Fibroblast of gingiva (primary cell): ENCODE results near the gene AMPD1.
A peak's percentile ranks its signal among the peaks of the same experiment; 100 is the strongest.

ENCODE experiments used
- DNase-seq: peaks from one replicate; pipeline ENCODE4 v3.0.0-alpha.2; 2011; ENCODE audit warnings: low read depth

The AMPD1 gene

DNA sequence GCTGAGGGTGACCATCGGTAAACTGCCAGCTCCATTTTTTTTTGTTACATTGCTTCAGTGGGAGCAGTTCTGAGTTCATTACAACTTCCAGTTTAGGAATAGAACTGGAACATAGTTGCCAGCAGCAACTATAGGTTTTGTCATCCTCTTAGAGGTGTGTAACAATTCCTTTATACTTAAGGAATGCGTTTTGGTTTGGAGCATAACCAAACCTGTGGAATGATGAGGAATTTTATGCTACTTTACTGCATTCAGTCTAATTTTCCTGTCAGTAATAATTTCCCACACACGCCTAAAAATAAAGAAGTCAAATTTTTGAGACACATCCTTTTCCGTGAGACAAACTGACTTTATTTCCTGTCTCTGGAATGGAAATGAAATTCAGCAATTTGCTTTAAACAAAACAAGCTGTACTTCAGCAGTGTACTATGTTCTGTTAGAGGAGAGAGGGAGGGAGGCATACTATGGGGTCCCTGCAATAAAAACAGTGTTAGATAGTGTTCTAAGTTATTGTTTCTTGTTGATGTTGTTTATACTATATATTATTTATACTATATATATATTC is 4.8 kb upstream of the AMPD1 start:
- no peak for DNase-seq

DNA sequence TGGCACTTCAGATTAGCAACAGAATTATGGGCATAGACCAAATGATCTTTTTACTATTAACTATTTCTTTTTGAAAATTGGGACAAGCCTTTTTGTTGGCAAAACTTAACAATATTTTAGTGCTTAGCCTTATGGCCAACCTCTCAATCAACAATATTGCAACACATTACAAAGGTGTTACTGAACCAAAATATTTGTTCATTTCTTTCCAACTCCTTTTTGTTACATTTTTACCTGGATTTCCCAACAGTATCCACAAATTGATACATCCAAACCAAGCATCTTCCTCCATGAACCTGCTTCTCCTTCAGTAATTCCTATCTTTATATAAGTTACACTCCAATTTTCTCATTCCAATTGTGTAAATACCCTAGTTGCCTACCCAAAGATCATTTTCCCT is 1.5 kb upstream of the AMPD1 start:
- DNase-seq = no peak

DNA sequence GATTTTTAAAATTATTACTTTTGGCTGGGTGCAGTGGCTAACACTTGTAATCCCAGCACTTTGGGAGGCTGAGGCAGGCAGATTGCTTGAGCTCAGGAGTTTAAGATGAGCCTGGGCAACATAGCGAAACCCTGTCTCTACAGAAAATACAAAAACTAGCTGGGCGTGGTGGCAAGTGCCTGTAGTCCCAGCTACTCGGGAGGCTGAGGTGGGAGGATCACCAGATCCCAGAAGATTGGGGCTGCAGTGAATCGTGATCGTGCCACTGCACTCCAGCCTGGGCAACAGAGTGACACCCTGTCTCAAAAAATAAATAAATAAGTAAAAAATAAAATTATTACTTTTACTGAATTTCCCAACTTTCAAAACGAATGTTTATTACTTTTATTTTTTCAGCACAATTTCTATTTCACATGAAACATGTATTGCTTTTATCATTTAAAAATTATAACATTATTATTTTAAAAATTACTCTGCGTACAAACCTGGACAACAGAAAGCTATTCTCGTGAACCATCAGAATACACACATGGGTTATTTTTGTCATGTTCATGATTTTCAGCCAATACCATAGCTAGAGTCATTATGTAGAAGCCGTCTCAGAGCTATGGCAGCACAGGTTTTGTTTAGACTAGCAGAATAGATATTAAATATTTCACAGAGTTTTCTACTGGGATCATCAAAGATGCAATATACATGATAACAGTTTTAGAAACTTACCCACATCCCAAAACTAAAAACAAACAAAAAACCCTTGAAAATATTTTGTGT is 621 bp downstream of the AMPD1 start:
- no peak for DNase-seq

- no peak for DNase-seq
These were observed 2.4 kb downstream of the AMPD1 start for GRCh38 chr1:114692947-114693346.

DNA sequence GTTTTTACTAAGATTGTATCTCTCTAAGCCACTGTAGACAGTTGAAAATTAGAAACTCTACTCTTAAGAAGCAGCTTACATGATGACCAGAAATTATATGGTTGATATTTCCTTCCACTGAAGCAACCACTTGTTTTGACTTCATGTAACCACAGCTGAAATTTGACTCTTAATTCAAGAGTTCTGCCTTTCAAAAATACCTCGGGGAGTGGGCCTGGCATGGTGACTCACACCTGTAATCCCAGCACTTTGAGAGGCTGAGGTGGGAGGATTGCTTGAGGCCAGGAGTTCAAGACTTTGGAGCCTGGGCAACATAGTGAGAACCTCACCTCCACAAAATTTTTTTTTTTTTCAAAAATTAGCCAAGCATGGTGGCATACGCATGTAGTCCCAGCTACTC is 4.3 kb downstream of the AMPD1 start:
- no peak for DNase-seq

DNA sequence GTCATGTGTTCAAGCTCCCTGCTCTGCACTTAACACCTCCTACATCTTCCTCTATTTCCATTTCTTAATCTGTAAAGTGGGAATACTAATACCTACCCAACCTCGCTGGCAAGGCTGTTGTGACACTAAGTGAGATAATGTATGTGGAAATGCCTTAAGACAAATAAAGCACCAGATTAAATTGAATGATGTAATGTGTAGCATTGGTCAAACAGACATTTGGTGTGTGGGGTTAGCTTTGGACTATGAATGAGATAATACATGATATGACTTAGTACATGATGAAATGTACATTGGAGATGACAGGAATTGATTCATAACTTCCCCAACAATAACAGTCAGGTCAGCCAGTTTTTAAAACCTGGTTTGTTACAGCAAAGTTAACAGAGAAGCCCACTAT is 5.2 kb downstream of the AMPD1 start:
- DNase-seq = no peak

- DNase-seq = no peak
These were observed 6.8 kb downstream of the AMPD1 start for GRCh38 chr1:114688526-114688925.

DNA sequence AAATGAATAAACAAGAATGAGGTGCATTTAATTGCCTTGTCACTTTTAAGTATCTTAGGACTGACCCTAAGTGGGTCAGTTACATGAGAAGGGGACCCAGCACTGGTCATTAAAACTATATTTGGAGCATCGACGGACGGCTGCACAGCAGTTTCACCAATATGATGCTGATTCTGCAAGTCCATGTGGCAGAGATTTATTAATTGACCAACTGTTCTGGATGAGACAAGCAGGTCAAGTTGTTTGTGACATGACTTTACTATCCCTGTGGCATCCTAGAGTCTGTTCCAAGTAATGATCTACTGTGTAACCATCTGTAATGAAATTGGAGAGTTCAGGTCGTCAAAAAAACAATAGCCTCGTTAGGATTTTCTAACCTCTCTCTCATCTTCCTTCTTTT is 9.5 kb downstream of the AMPD1 start:
- no peak for DNase-seq

DNA sequence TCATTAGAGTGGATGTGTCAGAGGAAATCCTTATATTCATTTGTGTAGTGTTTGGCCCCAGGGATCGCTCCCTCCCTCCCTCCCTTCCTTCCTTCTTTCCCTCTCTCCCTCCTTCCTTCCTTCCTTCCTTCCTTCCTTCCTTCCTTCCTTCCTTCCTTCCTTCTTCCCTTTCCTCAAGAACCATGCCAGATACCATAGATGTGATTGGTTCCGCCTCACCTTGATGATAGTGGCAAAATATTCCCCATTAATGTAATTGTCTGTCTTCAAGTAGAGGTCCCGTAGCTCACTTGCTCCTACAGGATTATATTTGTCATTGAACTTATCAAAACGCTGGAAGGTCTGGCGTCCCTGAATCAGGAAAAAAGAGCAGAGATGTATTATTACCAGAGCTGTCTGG is 17.7 kb downstream of the AMPD1 start:
- DNase-seq = no peak

DNA sequence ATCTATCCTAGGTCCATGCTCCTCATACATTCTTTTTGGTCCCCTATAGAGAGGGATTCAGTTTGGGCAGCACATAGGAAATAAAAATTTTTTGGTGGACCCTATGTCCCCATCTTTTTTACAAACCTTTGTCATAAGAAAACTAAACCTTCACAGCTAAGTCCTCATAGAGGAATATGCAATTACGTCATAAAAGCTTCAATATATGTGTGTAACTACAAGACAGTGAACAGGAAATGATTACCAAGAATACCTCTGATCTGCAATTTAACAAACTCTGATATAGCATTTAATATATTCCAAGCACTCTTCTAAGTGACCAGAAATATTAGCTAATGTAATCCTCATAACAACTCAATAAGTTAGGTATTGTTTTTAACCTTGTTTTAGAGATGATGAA is 19.2 kb downstream of the AMPD1 start:
- DNase-seq = no peak

GRCh38 chr1:114671939-114672275 is 23.4 kb downstream of the AMPD1 start:
- no peak for DNase-seq

- no peak for DNase-seq
These were observed 24.1 kb downstream of the AMPD1 start for GRCh38 chr1:114671011-114671938.

DNA sequence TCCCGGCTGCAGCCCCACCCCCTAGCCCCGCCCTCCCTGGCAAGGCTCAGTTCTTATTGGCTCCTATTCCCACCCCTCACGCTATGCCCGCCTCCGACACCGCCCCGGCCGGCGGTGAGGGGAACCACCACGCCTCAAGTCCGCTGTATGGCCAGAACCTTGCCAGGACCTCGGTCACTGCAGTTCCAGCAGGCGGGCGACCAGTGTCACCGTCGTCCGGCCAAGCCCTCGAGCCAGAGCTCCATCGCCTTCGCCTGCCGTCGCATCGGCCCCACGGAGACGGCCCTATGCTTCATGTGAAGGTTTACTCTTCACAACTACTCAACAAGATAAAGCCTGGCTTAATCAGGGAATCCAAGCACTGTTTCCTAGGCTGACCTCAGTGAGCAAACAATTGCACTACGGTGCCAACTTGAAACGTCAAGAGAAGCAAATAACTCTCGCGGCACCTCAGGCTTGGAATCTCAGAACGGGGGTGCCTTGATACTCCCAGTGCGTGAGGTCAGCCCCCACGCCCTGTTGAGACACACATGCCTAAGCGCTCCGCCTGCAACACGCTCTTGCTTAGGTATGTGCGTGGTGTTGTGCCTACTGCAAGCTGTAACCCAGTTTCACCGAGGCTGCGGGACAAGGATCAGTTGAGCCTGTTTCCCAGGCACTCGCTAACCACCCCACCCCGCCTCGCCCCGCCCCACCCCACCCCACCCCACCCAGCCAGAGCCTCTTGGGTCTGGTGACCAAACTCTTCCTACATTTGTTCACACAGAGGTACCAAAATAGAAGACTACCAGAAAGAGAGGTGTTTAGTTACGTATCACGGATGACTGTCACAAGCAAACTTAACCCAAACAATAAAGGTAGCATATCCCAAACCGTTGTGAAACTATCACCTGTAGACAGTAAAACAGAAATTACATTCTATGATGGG is 25.0 kb downstream of the AMPD1 start:
- peak; percentile 87 for DNase-seq

DNA sequence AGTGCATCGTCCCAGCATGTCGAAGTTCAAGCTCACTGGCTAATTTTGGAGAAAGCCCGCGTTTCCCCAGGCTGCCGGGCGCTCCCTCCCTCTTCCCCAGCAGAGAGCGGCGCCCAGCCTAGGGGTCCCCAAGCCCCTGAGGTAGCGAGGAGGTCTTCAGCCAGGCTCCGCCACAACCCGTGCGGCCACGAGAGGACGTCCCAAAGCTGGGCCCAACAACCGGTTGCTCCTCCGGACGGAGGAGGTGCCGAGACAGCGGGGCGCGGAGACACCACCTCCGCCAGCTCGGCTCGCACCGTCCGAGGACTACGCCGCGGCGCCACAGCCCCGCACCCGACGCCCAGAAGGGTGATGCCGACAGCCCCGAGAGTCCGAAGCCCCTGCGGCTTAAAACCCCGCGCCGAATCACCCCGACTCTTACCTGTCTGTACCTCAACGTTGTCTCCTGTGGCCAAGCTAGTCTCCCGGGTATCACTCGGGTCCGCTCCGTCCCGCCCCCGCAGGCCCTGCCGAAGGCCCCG is 25.7 kb downstream of the AMPD1 start, which contains the start of gene DENND2C:
Gene DENND2C (minus strand): TSS at position 488 of the 521 bp plus-strand sequence. CDS start 44,065 bp downstream, outside the sequence.
- no peak for DNase-seq

GRCh38 chr1:114668784-114669561 is 26.4 kb downstream of the AMPD1 start:
- peak; percentile 3 for DNase-seq

GRCh38 chr1:114668373-114668772 is 27.0 kb downstream of the AMPD1 start:
- no peak for DNase-seq

DNA sequence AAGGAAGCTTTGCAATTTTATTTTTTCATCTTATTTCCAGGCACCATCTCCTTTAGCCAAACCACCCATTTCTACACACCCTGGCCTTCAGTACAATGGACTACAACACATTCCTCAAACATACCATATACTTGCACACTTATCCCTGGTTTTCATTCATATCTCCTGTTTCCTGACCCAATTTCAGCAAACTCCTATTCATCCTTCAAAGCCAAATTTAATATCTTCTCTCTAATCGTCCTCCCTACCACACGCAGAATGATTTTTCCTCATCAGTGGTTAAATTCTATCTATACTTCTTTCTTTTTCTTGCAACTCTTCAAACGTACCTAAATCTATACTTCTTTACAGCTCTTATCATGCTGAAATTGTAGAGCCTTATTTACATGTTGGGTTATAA is 28.4 kb downstream of the AMPD1 start:
- DNase-seq = no peak

DNA sequence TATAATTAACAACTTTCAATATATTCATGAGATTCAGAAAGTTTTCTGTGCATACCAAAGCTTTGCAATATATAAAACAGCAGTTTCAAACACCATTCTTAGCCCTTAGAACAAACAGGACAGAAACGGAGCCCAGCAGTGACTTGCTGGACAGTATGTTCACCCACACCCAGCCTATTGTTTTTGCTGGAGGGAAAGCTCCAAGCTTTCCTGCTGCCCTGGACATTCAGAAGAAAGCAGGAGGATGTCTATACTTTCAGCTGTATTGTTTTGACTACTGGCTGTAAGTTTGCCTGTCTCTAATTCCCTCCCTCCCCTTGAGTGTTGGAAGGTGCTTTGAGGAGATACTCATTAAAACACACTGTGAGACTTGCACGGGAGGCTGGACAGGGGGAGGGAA is 35.1 kb downstream of the AMPD1 start:
- no peak for DNase-seq

GRCh38 chr1:114651893-114652292 is 43.5 kb downstream of the AMPD1 start:
- no peak for DNase-seq

GRCh38 chr1:114648503-114648902 is 46.8 kb downstream of the AMPD1 start:
- no peak for DNase-seq

- no peak for DNase-seq
These were observed 54.0 kb downstream of the AMPD1 start for GRCh38 chr1:114641377-114641776.
